Stimulated activated naive CD8-positive, alpha-beta T cell treated with anti-CD3 and anti-CD28 coated beads, Interleukin-15, amount 100 ng/mL, for 72 hours (primary cell): ENCODE results near the gene WDR31.
"Not testable (repeated sequence)": the region's sequence is repeated elsewhere in the genome, so short reads cannot be mapped to it uniquely, and the experiment has no call there.

Experiments
- ATAC-seq: fragments of 150-1000 bp; cut with Tn5 transposase; 2 replicates; pipeline ENCODE4 v1.10.0; 2021; ENCODE audit warnings: mild to moderate bottlenecking, moderate library complexity
- DNase-seq, 2 donors: peaks; one replicate each; pipeline ENCODE4 v3.0.0; 2021 to 2022
- H3K27ac Mint-ChIP-seq, 2 donors: one replicate each; pipeline ENCODE4 v1.8.0; 2022; ENCODE audit warnings: mild to moderate bottlenecking in 2 of 2, mixed read lengths in 2 of 2, moderate library complexity in 2 of 2
- H3K27me3 Mint-ChIP-seq: one replicate; pipeline ENCODE4 v1.8.0; 2022; ENCODE audit warnings: mixed read lengths
- H3K4me1 Mint-ChIP-seq: one replicate; pipeline ENCODE4 v1.8.0; 2022; ENCODE audit warnings: mild to moderate bottlenecking, mixed read lengths
- H3K4me3 Mint-ChIP-seq, 2 donors: one replicate each; pipeline ENCODE4 v1.8.0; 2022; ENCODE audit warnings: mild to moderate bottlenecking in 2 of 2, mixed read lengths in 2 of 2, moderate library complexity in 1 of 2
- H3K9me3 Mint-ChIP-seq, 2 donors: one replicate each; pipeline ENCODE4 v1.8.0; 2022; ENCODE audit warnings: mixed read lengths in 2 of 2

The WDR31 gene

GRCh38 chr9:113373256-113373655 lies 33.2 kb upstream of the WDR31 start:
- H3K27ac Mint-ChIP-seq: no peak overlapping the region

DNA sequence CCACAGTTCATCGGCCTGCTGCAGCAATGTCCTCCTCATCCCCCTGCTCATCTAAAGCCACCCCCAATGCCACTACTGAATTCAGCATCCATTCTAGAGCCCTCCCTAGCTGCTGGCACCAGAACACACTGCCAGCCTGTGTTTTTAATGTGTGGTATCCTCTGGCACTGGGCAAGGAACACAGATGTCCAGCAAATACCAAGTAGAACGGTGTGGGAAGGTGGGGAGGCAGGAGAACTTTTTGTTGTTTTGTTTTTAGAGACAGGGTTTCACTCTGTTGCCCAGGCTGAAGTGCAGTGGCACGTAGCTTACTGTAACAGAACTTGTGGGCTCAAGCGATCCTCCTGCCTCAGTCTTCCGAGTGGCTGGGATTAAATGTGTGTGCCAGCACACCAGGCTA lies 32.0 kb upstream of the WDR31 start:
- H3K4me1 Mint-ChIP-seq: peaks cover 14% of the 10 kb centered on the region
- ATAC-seq (no peak), DNase-seq (no peak)
- peak overlapping the region in 1 of 2 donors; percentile 82 for H3K27ac Mint-ChIP-seq
- H3K4me3 Mint-ChIP-seq: no peak overlapping the region
- no peaks in the 10 kb centered on the region for H3K9me3 Mint-ChIP-seq
- H3K27me3 Mint-ChIP-seq: no peaks in the 10 kb centered on the region

More at GRCh38 chr9:113373256-113373655, 33.2 kb upstream of the WDR31 start:
- ATAC-seq (no peak), DNase-seq (no peak)
- Mint-ChIP-seq H3K4me1 (peaks cover 14% of the 10 kb centered on the region), H3K27me3 (no peaks in the 10 kb centered on the region), H3K4me3 (no peak overlapping the region), H3K9me3 (no peaks in the 10 kb centered on the region)

DNA sequence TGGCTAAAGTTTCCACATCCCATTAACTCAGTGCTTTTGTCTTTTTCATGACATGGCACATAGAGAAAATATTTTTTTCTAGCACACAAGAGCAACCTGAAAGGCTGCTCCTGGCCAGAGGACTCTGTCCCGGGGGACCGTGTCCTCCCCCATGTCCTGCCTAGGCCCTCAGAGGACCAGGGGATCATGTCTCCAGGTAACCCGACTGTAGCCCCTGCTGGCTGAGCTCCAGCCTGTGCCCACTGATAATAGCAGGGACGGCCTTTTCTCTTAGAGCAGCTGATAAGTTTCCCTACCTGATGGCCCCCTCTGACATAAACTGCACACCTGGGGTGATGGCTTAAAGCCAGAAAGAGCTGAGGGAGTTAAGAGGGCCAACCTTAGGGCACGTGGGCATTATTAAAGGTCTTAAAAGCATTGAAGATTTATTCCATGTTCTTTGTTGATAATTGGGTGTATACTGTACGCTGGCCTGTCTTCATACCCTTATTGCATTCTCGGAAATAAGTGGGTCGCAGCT lies 30.8 kb upstream of the WDR31 start:
- DNase-seq (no peak), ATAC-seq (no peak)
- Mint-ChIP-seq H3K27ac (no peak overlapping the region), H3K9me3 (no peaks in the 10 kb centered on the region), H3K4me3 (no peak overlapping the region), H3K4me1 (peaks cover 12% of the 10 kb centered on the region), H3K27me3 (no peaks in the 10 kb centered on the region)

- H3K9me3 Mint-ChIP-seq: no peaks in the 10 kb centered on the region
- ATAC-seq: no peak
Observed at GRCh38 chr9:113369855-113370140, 29.7 kb upstream of the WDR31 start.

GRCh38 chr9:113368982-113369854 lies 29.1 kb upstream of the WDR31 start:
- no peak overlapping the region for H3K4me3 Mint-ChIP-seq
- no peak overlapping the region for H3K27ac Mint-ChIP-seq
- ATAC-seq: no peak
- DNase-seq: no peak
- no peaks in the 10 kb centered on the region for H3K9me3 Mint-ChIP-seq
- no peaks in the 10 kb centered on the region for H3K27me3 Mint-ChIP-seq
- no peaks in the 10 kb centered on the region for H3K4me1 Mint-ChIP-seq

More at GRCh38 chr9:113369855-113370140, 29.7 kb upstream of the WDR31 start:
- Mint-ChIP-seq H3K27ac (no peak overlapping the region), H3K4me1 (peaks cover 2% of the 10 kb centered on the region), H3K4me3 (no peak overlapping the region), H3K27me3 (no peaks in the 10 kb centered on the region)
- DNase-seq: no peak

- no peak overlapping the region for H3K4me3 Mint-ChIP-seq
- H3K27me3 Mint-ChIP-seq: no peaks in the 10 kb centered on the region
- no peak for DNase-seq
- no peaks in the 10 kb centered on the region for H3K4me1 Mint-ChIP-seq
- no peak overlapping the region for H3K27ac Mint-ChIP-seq
- no peak for ATAC-seq
- no peaks in the 10 kb centered on the region for H3K9me3 Mint-ChIP-seq
Observed at GRCh38 chr9:113368348-113368981, 28.4 kb upstream of the WDR31 start.

DNA sequence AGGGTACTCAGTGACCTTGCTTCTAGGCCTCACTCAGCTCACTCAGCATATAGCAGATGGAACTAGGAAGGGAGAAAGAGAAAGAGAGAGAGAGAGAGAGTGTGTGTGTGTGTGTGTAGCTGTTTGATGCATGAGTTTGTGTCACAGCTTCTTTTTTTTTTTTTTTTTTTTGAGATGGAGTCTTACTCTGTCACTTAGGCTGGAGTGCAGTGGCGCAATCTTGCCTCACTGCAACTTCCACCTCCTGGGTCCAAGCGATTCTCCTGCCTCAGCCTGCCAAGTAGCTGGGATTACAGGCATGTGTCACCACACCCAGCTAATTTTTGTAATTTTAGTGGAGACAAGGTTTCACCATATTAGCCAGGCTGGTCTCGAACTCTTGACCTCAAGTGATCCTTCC lies 25.6 kb upstream of the WDR31 start:
- not testable (repeated sequence) for DNase-seq, H3K9me3 Mint-ChIP-seq, H3K4me3 Mint-ChIP-seq, H3K27me3 Mint-ChIP-seq, ATAC-seq, H3K4me1 Mint-ChIP-seq
- H3K27ac Mint-ChIP-seq: peak overlapping the region in 1 of 2 donors; percentile 7

DNA sequence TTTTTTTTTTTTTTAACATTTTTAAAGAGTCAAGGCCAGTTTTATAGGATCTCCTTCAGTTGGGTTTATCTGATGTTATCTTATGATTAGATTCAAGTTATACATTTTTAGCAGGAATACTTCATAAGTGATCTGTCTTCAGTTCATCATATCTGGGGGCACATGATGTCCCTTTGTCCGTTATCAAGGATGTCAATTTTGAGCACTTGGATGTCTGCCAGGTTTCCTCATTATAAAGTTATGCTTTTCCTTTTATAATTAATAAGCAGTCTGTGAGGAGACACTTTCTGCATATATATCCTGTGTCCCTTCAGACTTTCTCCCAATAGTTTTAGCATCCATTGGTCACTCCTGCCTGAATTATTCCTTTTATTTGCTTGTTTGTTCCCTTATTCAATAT lies 24.9 kb upstream of the WDR31 start:
- no peak overlapping the region for H3K27ac Mint-ChIP-seq
- peaks cover 4% of the 10 kb centered on the region for H3K4me1 Mint-ChIP-seq
- no peaks in the 10 kb centered on the region for H3K9me3 Mint-ChIP-seq
- H3K27me3 Mint-ChIP-seq: no peaks in the 10 kb centered on the region
- ATAC-seq (no peak), DNase-seq (no peak)
- H3K4me3 Mint-ChIP-seq: no peak overlapping the region

- H3K27me3 Mint-ChIP-seq: no peaks in the 10 kb centered on the region
- no peak for ATAC-seq
- H3K4me3 Mint-ChIP-seq: no peak overlapping the region
- no peaks in the 10 kb centered on the region for H3K9me3 Mint-ChIP-seq
- DNase-seq: no peak
- peaks cover 4% of the 10 kb centered on the region for H3K4me1 Mint-ChIP-seq
- H3K27ac Mint-ChIP-seq: no peak overlapping the region
Observed at GRCh38 chr9:113363336-113363735, 23.3 kb upstream of the WDR31 start.

DNA sequence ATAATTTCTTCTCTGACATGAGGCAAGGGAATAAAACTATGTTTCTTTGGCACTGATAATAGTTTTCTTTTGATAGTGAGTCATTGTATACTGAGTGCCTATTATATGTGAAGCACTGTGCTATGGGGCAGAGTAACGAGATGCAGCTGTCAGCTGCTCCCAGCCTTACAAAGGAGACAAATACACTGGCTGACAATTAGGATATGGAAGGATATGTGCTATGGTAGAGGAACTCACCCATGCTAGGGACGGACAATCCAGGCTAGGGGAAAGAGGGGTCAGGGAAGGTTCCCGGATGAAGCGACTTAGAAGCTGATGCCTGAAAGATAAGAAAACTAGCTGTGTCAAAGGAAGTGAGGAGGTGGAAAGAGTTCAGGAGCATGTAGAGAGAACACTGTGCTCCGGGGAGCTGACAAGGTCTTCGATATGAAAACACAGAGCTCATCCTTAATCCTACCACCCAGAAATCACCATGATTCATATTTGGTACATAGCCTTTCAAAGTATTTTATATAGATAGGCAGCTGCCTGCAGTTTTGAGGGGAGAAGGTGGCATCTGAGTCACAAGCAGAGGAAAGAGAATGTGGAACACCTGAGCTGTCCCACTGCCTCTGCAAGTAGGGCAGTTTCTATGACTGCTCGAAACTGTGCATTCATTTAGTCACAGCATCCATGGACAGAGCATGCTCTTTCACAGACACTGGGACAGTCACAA lies 21.4 kb upstream of the WDR31 start:
- Mint-ChIP-seq H3K9me3 (no peaks in the 10 kb centered on the region), H3K27me3 (no peaks in the 10 kb centered on the region), H3K27ac (no peak overlapping the region), H3K4me3 (no peak overlapping the region), H3K4me1 (peaks cover 4% of the 10 kb centered on the region)
- ATAC-seq: peak; percentile 64
- no peak for DNase-seq

GRCh38 chr9:113360242-113360842 lies 20.3 kb upstream of the WDR31 start:
- no peak overlapping the region for H3K4me3 Mint-ChIP-seq
- H3K27me3 Mint-ChIP-seq: no peaks in the 10 kb centered on the region
- ATAC-seq (no peak), DNase-seq (no peak)
- peaks cover 4% of the 10 kb centered on the region for H3K4me1 Mint-ChIP-seq
- no peaks in the 10 kb centered on the region for H3K9me3 Mint-ChIP-seq
- H3K27ac Mint-ChIP-seq: no peak overlapping the region

DNA sequence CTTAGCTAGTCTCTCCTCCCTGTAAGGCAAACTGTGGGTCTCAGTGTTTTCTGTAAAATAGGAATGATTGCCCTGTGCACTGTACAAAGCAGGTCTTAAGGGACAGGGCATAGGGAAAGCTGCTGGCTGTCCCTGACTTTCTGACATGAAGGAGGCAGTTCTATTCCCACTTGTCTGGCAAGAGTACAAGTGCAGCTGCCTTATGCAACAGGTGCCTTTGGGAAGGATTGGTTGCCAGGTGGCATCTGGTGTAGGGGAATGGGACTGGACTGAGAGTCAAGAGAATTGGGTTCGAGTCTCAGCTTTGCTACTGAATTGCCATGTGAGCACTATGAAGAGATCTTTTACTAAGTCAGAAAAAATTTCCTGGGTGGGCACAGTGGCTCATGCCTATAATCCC lies 19.3 kb upstream of the WDR31 start:
- ATAC-seq (no peak), DNase-seq (no peak)
- Mint-ChIP-seq H3K4me1 (peaks cover 4% of the 10 kb centered on the region), H3K9me3 (no peaks in the 10 kb centered on the region), H3K27me3 (no peaks in the 10 kb centered on the region), H3K4me3 (no peak overlapping the region), H3K27ac (no peak overlapping the region)

DNA sequence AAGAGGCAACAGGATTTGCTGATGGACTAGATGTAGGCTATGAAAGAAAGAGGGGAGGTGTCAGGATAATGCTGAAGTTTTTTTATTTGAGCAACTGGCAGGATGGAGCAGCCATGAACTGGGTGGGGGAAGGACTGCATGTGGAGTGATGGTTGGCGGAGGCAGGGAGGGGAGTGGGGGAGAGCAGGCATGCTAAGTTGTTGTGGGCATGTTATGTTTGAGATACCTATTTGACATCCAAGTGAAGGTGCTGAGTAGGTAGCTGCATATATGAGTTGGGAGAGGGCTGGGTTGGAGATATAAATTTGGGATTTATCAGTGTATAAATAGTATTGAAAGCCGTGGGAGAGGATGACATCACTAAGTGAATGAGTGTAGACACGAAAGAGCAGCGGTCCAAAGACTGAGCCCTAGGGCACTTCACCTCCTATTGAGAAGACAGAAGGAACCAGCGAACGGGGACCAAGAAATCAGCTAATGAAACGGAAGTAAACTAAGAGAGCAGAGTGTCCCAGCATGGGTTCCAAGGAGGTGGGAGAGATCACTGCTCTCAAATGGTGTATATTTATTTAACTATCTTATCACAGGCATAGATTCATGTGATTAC lies 16.7 kb upstream of the WDR31 start:
- DNase-seq (no peak), ATAC-seq (no peak)
- H3K9me3 Mint-ChIP-seq: no peaks in the 10 kb centered on the region
- H3K27me3 Mint-ChIP-seq: peaks cover 7% of the 10 kb centered on the region
- H3K4me1 Mint-ChIP-seq: peaks cover 13% of the 10 kb centered on the region
- H3K27ac Mint-ChIP-seq: no peak overlapping the region
- H3K4me3 Mint-ChIP-seq: no peak overlapping the region

- DNase-seq (no peak), ATAC-seq (no peak)
- H3K27me3 Mint-ChIP-seq: peaks cover 7% of the 10 kb centered on the region
- no peak overlapping the region for H3K27ac Mint-ChIP-seq
- no peak overlapping the region for H3K4me3 Mint-ChIP-seq
- H3K9me3 Mint-ChIP-seq: no peaks in the 10 kb centered on the region
- peaks cover 24% of the 10 kb centered on the region for H3K4me1 Mint-ChIP-seq
Observed at GRCh38 chr9:113355040-113355596, 15.0 kb upstream of the WDR31 start.

DNA sequence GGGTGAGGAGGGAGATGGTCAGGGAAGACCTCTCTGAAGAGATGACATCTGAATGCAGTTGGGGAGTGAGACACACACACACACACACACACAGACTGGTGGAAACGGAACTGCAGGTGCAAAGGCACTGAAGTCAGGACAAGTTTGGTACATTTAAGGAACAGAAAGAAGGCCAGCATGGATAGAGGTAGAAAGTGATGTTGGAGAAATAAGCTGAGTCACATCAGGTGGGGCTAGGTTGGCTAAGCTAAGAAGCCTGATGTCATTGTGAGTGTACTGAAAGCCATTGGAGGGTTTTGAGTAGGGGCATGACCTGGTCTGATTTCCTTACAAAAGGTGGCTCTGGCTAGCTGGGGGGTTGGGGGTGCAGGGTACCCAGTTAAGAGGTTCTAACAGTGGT lies 12.3 kb upstream of the WDR31 start:
- peaks cover 34% of the 10 kb centered on the region for H3K4me1 Mint-ChIP-seq

More for the DNA sequence above, 12.3 kb upstream of the WDR31 start:
- Mint-ChIP-seq H3K4me3 (no peak overlapping the region), H3K27me3 (peaks cover 7% of the 10 kb centered on the region), H3K9me3 (no peaks in the 10 kb centered on the region), H3K27ac (peak overlapping the region in 1 of 2 donors; percentile 16)
- ATAC-seq (no peak), DNase-seq (no peak)
